Gastrocnemius medialis (tissue), 4 donors: Measurements from ENCODE around the gene ACO2.

Source experiments
- POLR2A ChIP-seq, 2 donors: fragments of 450-650 bp; IDR thresholded peaks; one replicate each; pipeline ENCODE4 v1.6.1; 2017; ENCODE audit warnings: antibody characterized with exemption in 2 of 2, mild to moderate bottlenecking in 2 of 2, moderate library complexity in 2 of 2
- TF ChIP-seq, protein P1 (sequence below), 5 experiments: fragments of 450-650 bp in 3 of 5; fragments of 200-600 bp in 2 of 5; sonication (generic) in 2 of 5; IDR thresholded peaks in 4 of 5; conservative IDR thresholded peaks in 1 of 5; 1 replicate in 4 of 5; 2 replicates in 1 of 5; pipeline ENCODE4 v1.5.1; 2016 to 2019; ENCODE audit warnings: antibody characterized with exemption in 5 of 5, mild to moderate bottlenecking in 3 of 5, moderate library complexity in 3 of 5

DNA sequence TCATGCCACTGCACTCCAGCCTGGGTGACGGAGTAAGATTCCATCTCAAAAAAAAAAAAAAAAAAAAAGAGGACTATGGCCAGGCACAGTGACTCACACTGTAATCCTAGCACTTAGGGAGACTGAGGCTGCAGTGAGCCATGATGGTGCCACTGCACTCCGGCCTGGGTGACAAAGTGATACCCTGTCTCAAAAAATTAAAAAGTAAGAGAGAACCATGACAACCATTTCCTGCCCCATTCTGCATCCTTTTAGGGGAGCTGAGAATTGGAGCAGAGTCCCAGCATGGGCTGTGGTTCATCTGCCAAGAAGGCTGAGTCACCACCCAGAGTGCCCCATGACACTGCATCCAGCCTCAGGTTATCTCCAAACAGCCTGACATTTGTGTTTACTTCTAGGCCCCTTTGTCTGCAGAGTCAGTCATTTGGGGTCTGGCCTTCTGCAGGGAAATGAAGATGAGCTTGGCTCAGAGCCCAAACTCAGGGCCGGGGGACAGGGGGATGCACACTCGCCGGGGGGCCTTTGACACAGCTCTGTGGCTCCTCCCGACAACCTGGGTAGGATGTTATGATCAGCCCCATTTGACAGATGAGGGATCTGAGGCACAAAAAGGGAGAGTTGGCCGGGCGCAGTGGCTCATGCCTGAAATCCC lies 96.6 kb downstream of the ACO2 start:
- TF ChIP-seq, protein P1, sequence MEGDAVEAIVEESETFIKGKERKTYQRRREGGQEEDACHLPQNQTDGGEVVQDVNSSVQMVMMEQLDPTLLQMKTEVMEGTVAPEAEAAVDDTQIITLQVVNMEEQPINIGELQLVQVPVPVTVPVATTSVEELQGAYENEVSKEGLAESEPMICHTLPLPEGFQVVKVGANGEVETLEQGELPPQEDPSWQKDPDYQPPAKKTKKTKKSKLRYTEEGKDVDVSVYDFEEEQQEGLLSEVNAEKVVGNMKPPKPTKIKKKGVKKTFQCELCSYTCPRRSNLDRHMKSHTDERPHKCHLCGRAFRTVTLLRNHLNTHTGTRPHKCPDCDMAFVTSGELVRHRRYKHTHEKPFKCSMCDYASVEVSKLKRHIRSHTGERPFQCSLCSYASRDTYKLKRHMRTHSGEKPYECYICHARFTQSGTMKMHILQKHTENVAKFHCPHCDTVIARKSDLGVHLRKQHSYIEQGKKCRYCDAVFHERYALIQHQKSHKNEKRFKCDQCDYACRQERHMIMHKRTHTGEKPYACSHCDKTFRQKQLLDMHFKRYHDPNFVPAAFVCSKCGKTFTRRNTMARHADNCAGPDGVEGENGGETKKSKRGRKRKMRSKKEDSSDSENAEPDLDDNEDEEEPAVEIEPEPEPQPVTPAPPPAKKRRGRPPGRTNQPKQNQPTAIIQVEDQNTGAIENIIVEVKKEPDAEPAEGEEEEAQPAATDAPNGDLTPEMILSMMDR (IDR thresholded peaks at IDR 0.05 in 4 of 5, conservative IDR thresholded peaks at IDR 0.05 in 1 of 5): no peak
- TF ChIP-seq POLR2A (IDR thresholded peaks at IDR 0.05): no peak
